Panc1 (cell line): Measurements from ENCODE around the gene NEK6.

ENCODE experiments used
- CTCF ChIP-seq: fragments of 450-650 bp; IDR thresholded peaks from 2 replicates; pipeline ENCODE4 v1.5.1; 2017; ENCODE audit warnings: mild to moderate bottlenecking
- POLR2AphosphoS5 ChIP-seq: IDR thresholded peaks from 2 replicates; pipeline ENCODE4 v1.6.1; 2012; ENCODE audit warnings: mild to moderate bottlenecking, low read depth, low read length, moderate library complexity
- SIN3A ChIP-seq: IDR thresholded peaks from 2 replicates; pipeline ENCODE4 v1.6.1; 2012; ENCODE audit warnings: low read depth, mild to moderate bottlenecking, low read length, moderate library complexity, borderline replicate concordance; ENCODE audit not compliant: insufficient read depth

GRCh38 chr9:124375726-124376125, 118.0 kb downstream of the NEK6 start:
- TF ChIP-seq CTCF, result no peak
- TF ChIP-seq POLR2AphosphoS5, result no peak
- no peak for TF ChIP-seq SIN3A
